GM12873 (cell line): ENCODE measurements around the gene FAM20C.

ENCODE experiments used
- TF ChIP-seq, protein P1 (sequence below): IDR thresholded peaks from 2 replicates; pipeline ENCODE4 v1.5.1; 2012; ENCODE audit warnings: low read depth, mild to moderate bottlenecking, moderate library complexity, low read length, control low read depth; ENCODE audit not compliant: insufficient read depth; ENCODE audit errors: missing control alignments

The FAM20C gene

GRCh38 chr7:278081-278480 lies 85.7 kb downstream of the FAM20C start:
- TF ChIP-seq, protein P1, sequence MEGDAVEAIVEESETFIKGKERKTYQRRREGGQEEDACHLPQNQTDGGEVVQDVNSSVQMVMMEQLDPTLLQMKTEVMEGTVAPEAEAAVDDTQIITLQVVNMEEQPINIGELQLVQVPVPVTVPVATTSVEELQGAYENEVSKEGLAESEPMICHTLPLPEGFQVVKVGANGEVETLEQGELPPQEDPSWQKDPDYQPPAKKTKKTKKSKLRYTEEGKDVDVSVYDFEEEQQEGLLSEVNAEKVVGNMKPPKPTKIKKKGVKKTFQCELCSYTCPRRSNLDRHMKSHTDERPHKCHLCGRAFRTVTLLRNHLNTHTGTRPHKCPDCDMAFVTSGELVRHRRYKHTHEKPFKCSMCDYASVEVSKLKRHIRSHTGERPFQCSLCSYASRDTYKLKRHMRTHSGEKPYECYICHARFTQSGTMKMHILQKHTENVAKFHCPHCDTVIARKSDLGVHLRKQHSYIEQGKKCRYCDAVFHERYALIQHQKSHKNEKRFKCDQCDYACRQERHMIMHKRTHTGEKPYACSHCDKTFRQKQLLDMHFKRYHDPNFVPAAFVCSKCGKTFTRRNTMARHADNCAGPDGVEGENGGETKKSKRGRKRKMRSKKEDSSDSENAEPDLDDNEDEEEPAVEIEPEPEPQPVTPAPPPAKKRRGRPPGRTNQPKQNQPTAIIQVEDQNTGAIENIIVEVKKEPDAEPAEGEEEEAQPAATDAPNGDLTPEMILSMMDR, result no peak

DNA sequence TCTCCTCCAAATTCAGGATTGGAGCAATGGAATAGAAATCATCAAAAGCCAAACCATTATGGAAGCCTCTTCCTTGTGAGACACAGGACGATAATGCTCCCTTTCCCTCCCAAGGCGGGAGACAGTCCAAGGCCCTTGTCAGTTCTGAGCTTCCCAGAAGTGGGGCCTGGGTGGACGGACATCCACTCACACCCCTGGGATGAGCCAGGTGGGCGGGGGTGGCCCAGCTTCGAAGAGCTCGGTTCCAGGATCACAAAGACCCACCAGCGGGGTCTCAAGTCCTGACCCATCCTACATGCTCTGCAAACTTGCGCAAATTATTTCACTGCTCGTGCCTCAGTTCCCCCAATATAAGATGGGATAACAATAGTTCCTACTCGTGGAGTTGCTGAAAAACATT lies 87.5 kb downstream of the FAM20C start:
- TF ChIP-seq, protein P1, result no peak

DNA sequence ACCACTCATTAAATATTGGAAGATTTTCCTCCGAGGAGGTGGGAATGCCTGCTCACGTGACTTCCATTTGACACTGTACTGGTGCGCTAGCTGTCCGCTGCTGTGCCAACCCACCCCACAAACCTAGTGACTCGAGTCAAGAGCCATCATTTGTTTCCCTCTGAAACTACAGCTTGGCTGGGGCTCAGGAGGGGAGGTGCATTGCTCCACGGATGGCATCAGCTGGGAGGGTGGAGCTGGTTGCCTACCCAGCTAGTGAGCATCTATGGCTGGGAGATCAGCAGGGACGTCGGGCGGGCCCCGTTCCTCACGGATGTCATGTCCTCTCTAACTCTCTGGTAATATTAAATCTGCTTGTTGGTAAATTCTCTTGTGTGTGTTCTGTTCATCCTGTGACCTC lies 88.1 kb downstream of the FAM20C start:
- TF ChIP-seq, protein P1, result no peak

DNA sequence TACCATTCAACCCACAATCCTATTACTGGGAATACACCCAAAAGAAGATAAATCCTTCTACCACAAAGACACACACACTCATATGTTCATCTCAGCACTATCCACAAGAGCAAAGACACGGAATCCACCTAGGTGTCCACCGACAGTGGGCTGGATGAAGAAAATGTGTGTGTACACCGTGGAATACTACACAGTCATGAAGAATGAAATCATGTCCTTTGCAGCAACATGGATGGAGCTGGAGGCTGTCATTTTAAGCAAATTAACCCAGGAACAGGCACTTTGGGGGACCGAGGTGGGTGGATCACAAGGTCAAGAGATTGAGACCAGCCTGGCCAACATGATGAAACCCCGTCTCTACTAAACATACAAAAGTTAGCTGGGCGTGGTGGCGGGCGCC lies 89.3 kb downstream of the FAM20C start:
- TF ChIP-seq, protein P1, result no peak

- TF ChIP-seq, protein P1, result no peak
Observed at GRCh38 chr7:282621-283020, 90.2 kb downstream of the FAM20C start.

GRCh38 chr7:284762-285722 lies 92.7 kb downstream of the FAM20C start:
- TF ChIP-seq, protein P1, result no peak

DNA sequence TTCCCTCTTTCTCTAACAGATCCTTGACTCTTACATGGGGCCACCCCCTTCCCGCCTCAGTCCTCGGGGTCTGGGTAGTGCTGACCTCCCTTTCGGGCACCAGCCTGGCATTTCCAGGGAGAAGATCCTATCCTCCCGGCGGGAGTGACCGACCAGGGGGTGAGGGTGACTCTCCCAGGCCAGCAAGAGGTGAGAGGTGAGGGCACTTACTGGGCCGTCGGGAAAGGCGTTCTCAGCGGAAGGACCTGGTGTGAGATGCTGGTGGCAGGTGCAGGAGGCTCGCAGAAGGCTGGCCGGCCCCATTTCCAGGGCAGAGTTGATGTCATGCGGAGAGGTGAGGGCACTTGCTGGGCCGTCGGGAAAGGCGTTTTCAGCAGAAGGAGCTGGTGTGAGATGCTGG lies 93.4 kb downstream of the FAM20C start:
- TF ChIP-seq, protein P1, result no peak
